GM23338 (cell line): ENCODE measurements around the gene FNDC3B. TPM values are rescaled to one million over a fixed set of nuclear protein-coding genes. Genes with fewer than 3 reads are reported as not detected.
A peak's percentile ranks its signal among the peaks of the same experiment; 100 is the strongest.

Experiments used
- ATAC-seq: fragments of 200-7000 bp; cut with Tn5 transposase; 3 replicates; pipeline ENCODE4 v1.9.1; 2020
- DNase-seq: peaks from one replicate; pipeline ENCODE4 v3.0.0-alpha.2; 2015; ENCODE audit warnings: low spot score
- H2AFZ ChIP-seq: fragments of 200-600 bp; sonication (generic); 2 replicates; pipeline ENCODE4 v1.8.0; 2016; ENCODE audit warnings: antibody characterized with exemption, mild to moderate bottlenecking, moderate library complexity
- H3F3A ChIP-seq: fragments of 200-600 bp; sonication (generic); replicated peaks from 2 replicates; pipeline ENCODE4 v1.8.0; 2017; ENCODE audit warnings: antibody characterized with exemption, mixed run types, low read depth
- H3K27ac ChIP-seq: fragments of 200-600 bp; sonication (generic); 2 replicates; pipeline ENCODE4 v1.6.1; 2016; ENCODE audit warnings: low read depth
- H3K27me3 ChIP-seq: fragments of 200-600 bp; sonication (generic); 2 replicates; pipeline ENCODE4 v1.8.0; 2016; ENCODE audit warnings: mild to moderate bottlenecking, mixed run types, moderate library complexity; ENCODE audit not compliant: insufficient read depth
- H3K36me3 ChIP-seq: fragments of 200-600 bp; sonication (generic); 2 replicates; pipeline ENCODE4 v1.8.0; 2016; ENCODE audit warnings: mild to moderate bottlenecking; ENCODE audit not compliant: insufficient read depth
- H3K4me1 ChIP-seq: fragments of 200-600 bp; sonication (generic); 2 replicates; pipeline ENCODE4 v1.8.0; 2016; ENCODE audit warnings: mild to moderate bottlenecking, moderate library complexity; ENCODE audit not compliant: insufficient read depth
- H3K4me2 ChIP-seq: fragments of 200-600 bp; sonication (generic); 2 replicates; pipeline ENCODE4 v1.7.1; 2017; ENCODE audit warnings: mixed run types
- H3K4me3 ChIP-seq: fragments of 200-600 bp; sonication (generic); 2 replicates; pipeline ENCODE4 v1.6.1; 2016; ENCODE audit warnings: mixed run types
- H3K79me2 ChIP-seq: fragments of 200-600 bp; sonication (generic); replicated peaks from 2 replicates; pipeline ENCODE4 v1.8.0; 2017; ENCODE audit warnings: mild to moderate bottlenecking; ENCODE audit not compliant: insufficient read depth
- H3K9me2 ChIP-seq: fragments of 200-600 bp; sonication (generic); 2 replicates; pipeline ENCODE4 v1.8.0; 2017; ENCODE audit not compliant: insufficient read depth
- H4K20me1 ChIP-seq: fragments of 200-600 bp; sonication (generic); replicated peaks from 2 replicates; pipeline ENCODE4 v1.8.0; 2017; ENCODE audit warnings: mild to moderate bottlenecking; ENCODE audit not compliant: insufficient read depth
- H3K27ac Mint-ChIP-seq: 2 replicates; pipeline ENCODE4 v1.8.0; 2020; ENCODE audit warnings: inconsistent platforms, mild to moderate bottlenecking, moderate library complexity, mixed read lengths
- H3K27me3 Mint-ChIP-seq: 3 replicates; pipeline ENCODE4 v1.8.0; 2022; ENCODE audit warnings: low read depth, mild to moderate bottlenecking, moderate library complexity, mixed read lengths, inconsistent platforms; ENCODE audit not compliant: insufficient read depth, poor library complexity
- H3K36me3 Mint-ChIP-seq: 3 replicates; pipeline ENCODE4 v1.8.0; 2021; ENCODE audit warnings: low read depth, mild to moderate bottlenecking, inconsistent platforms, moderate library complexity, mixed read lengths
- H3K4me1 Mint-ChIP-seq: 3 replicates; pipeline ENCODE4 v1.8.0; 2020; ENCODE audit warnings: mild to moderate bottlenecking, inconsistent platforms, mixed read lengths
- H3K4me3 Mint-ChIP-seq: 3 replicates; pipeline ENCODE4 v1.8.0; 2021; ENCODE audit warnings: moderate library complexity, mild to moderate bottlenecking, inconsistent platforms, mixed read lengths
- H3K9me3 Mint-ChIP-seq: 3 replicates; pipeline ENCODE4 v1.8.0; 2020; ENCODE audit warnings: moderate library complexity, mild to moderate bottlenecking, inconsistent platforms, mixed read lengths
- CREB1 ChIP-seq: fragments of 250-450 bp; sonication (Bioruptor Pico); IDR thresholded peaks from 2 replicates; pipeline ENCODE4 v1.5.0; 2020; ENCODE audit warnings: low read depth, mild to moderate bottlenecking, moderate library complexity
- EZH2 ChIP-seq: fragments of 200-600 bp; sonication (generic); IDR thresholded peaks from one replicate; pipeline ENCODE4 v1.8.0; 2017; ENCODE audit warnings: antibody characterized with exemption, mild to moderate bottlenecking, low read depth; ENCODE audit not compliant: unreplicated experiment
- EZH2phosphoT487 ChIP-seq: fragments of 200-600 bp; sonication (generic); IDR thresholded peaks from one replicate; pipeline ENCODE4 v1.8.1; 2018; ENCODE audit warnings: antibody characterized with exemption; ENCODE audit not compliant: unreplicated experiment
- JUNB ChIP-seq: IDR thresholded peaks from one replicate; pipeline ENCODE4 v1.6.1; 2016; ENCODE audit warnings: antibody characterized with exemption; ENCODE audit not compliant: unreplicated experiment
- NANOG ChIP-seq: IDR thresholded peaks from 2 replicates; pipeline ENCODE4 v1.6.1; 2016; ENCODE audit warnings: antibody characterized with exemption, borderline replicate concordance
- POLR2AphosphoS5 ChIP-seq: IDR thresholded peaks from 2 replicates; pipeline ENCODE4 v1.6.1; 2016; ENCODE audit warnings: antibody characterized with exemption, low read depth
- STAT1 ChIP-seq: IDR thresholded peaks from one replicate; pipeline ENCODE4 v1.6.1; 2016; ENCODE audit warnings: antibody characterized with exemption; ENCODE audit not compliant: unreplicated experiment
- ZNF114 ChIP-seq: fragments of 250-450 bp; sonication (Bioruptor Pico); IDR thresholded peaks from 2 replicates; pipeline ENCODE4 v1.5.0; 2020; ENCODE audit warnings: mild to moderate bottlenecking, moderate library complexity
- ZNF331 ChIP-seq: fragments of 250-450 bp; sonication (Bioruptor Pico); IDR thresholded peaks from 2 replicates; pipeline ENCODE4 v1.5.0; 2020; ENCODE audit warnings: low read depth, mild to moderate bottlenecking, moderate library complexity
- polyA plus RNA-seq: library from polyadenylated mRNA; unstranded; fragments of >200 nt; fragmentation: Nextera tagmentation; extraction: Ambion mirVana; gene quantifications from 2 replicates; pipeline ENCODE4 v1.2.1, GENCODE V29; 2016
- total RNA-seq: library from RNA; depleted of rRNA; stranded (reverse); fragments of >200 nt; shearing (Covaris generic); gene quantifications from 2 replicates; pipeline ENCODE4 v1.2.3, GENCODE V29; 2014
- TF ChIP-seq, protein P1 (sequence below): IDR thresholded peaks from 2 replicates; pipeline ENCODE4 v1.6.1; 2016; ENCODE audit warnings: antibody characterized with exemption
- TF ChIP-seq, protein P2 (sequence below), 2 experiments: fragments of 200-600 bp in 1 of 2; sonication (generic) in 1 of 2; conservative IDR thresholded peaks; 2 replicates each; pipeline versions ENCODE4 v1.5.1 to v1.6.1; 2016 to 2017; ENCODE audit warnings: antibody characterized with exemption in 2 of 2, low read depth in 2 of 2, mild to moderate bottlenecking in 2 of 2, moderate library complexity in 1 of 2
- TF ChIP-seq, protein P3 (sequence below): IDR thresholded peaks from one replicate; pipeline ENCODE4 v1.6.1; 2018; ENCODE audit warnings: antibody characterized with exemption; ENCODE audit not compliant: unreplicated experiment
- TF ChIP-seq, protein P4 (sequence below): fragments of 250-450 bp; sonication (Bioruptor Pico); IDR thresholded peaks from 2 replicates; pipeline ENCODE4 v1.5.0; 2020; ENCODE audit warnings: mild to moderate bottlenecking, moderate library complexity

The FNDC3B gene
- total and polyA plus RNA-seq, 2 experiments from 2014 or later, result 19.1 to 55.4 TPM

DNA sequence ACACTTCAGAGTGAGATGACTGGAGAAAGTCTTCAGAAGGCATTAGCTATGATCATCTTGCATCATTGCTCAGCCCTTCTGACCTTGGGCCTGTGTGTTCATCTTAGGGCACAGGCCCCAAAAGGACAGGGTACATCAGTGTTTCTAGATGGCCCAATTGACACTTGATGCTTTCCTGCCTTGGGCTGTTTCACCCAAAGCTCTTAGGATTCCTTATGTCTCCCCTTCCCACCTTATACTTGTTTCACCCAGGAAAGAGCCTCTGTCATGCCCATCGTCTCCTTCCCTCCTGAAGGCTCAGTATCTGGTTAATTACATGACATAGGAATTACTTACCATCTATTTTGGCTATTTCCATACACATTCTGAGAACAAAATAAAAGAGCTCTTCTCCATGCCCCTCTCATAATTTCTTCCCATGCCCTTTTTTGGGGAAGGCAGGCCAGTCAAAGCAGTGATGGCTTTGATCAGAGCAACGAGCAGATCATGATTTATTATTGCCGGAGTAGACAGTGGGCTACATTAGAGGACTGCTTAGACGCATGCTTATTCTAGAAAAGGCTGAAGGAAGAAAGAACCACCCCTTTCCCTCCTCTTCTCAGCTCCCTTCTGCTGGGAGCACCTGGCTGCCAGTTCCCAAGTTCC is 335.9 kb downstream of the FNDC3B start:
- Mint-ChIP-seq H3K9me3 (peaks cover 7% of the 10 kb centered on the region; the same call in 2 of the 3 replicates), H3K4me3 (no peak overlapping the region), H3K27ac (peak overlapping the region; percentile 39; the same call in 1 of the 2 replicates), H3K27me3 (no peaks in the 10 kb centered on the region), H3K36me3 (peaks cover 49% of the 10 kb centered on the region), H3K4me1 (peaks cover 3% of the 10 kb centered on the region; the same call in 2 of the 3 replicates)
- no peak for ATAC-seq
- Histone ChIP-seq H3K79me2 (no peaks in the 10 kb centered on the region), H3K36me3 (peaks cover 21% of the 10 kb centered on the region), H3K9me2 (no peaks in the 10 kb centered on the region), H3F3A (no peaks in the 10 kb centered on the region), H3K27me3 (no peaks in the 10 kb centered on the region), H3K27ac (no peak overlapping the region), H4K20me1 (no peaks in the 10 kb centered on the region), H3K4me2 (no peak overlapping the region), H3K4me1 (no peaks in the 10 kb centered on the region), H2AFZ (no peak overlapping the region), H3K4me3 (no peak overlapping the region)
- no peak for TF ChIP-seq ZNF114 (CRISPR knock-in tag)
- no peak for TF ChIP-seq EZH2
- no peak for TF ChIP-seq STAT1
- TF ChIP-seq CREB1 (CRISPR knock-in tag), result no peak
- TF ChIP-seq, protein P1, sequence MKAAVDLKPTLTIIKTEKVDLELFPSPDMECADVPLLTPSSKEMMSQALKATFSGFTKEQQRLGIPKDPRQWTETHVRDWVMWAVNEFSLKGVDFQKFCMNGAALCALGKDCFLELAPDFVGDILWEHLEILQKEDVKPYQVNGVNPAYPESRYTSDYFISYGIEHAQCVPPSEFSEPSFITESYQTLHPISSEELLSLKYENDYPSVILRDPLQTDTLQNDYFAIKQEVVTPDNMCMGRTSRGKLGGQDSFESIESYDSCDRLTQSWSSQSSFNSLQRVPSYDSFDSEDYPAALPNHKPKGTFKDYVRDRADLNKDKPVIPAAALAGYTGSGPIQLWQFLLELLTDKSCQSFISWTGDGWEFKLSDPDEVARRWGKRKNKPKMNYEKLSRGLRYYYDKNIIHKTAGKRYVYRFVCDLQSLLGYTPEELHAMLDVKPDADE, result no peak
- TF ChIP-seq, protein P2, sequence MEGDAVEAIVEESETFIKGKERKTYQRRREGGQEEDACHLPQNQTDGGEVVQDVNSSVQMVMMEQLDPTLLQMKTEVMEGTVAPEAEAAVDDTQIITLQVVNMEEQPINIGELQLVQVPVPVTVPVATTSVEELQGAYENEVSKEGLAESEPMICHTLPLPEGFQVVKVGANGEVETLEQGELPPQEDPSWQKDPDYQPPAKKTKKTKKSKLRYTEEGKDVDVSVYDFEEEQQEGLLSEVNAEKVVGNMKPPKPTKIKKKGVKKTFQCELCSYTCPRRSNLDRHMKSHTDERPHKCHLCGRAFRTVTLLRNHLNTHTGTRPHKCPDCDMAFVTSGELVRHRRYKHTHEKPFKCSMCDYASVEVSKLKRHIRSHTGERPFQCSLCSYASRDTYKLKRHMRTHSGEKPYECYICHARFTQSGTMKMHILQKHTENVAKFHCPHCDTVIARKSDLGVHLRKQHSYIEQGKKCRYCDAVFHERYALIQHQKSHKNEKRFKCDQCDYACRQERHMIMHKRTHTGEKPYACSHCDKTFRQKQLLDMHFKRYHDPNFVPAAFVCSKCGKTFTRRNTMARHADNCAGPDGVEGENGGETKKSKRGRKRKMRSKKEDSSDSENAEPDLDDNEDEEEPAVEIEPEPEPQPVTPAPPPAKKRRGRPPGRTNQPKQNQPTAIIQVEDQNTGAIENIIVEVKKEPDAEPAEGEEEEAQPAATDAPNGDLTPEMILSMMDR (conservative IDR thresholded peaks at IDR 0.05; ENCODE audit: low read depth in 2 of 2), result no peak
- no peak for TF ChIP-seq ZNF331 (CRISPR knock-in tag)
- TF ChIP-seq NANOG, result no peak
- TF ChIP-seq, protein P3, sequence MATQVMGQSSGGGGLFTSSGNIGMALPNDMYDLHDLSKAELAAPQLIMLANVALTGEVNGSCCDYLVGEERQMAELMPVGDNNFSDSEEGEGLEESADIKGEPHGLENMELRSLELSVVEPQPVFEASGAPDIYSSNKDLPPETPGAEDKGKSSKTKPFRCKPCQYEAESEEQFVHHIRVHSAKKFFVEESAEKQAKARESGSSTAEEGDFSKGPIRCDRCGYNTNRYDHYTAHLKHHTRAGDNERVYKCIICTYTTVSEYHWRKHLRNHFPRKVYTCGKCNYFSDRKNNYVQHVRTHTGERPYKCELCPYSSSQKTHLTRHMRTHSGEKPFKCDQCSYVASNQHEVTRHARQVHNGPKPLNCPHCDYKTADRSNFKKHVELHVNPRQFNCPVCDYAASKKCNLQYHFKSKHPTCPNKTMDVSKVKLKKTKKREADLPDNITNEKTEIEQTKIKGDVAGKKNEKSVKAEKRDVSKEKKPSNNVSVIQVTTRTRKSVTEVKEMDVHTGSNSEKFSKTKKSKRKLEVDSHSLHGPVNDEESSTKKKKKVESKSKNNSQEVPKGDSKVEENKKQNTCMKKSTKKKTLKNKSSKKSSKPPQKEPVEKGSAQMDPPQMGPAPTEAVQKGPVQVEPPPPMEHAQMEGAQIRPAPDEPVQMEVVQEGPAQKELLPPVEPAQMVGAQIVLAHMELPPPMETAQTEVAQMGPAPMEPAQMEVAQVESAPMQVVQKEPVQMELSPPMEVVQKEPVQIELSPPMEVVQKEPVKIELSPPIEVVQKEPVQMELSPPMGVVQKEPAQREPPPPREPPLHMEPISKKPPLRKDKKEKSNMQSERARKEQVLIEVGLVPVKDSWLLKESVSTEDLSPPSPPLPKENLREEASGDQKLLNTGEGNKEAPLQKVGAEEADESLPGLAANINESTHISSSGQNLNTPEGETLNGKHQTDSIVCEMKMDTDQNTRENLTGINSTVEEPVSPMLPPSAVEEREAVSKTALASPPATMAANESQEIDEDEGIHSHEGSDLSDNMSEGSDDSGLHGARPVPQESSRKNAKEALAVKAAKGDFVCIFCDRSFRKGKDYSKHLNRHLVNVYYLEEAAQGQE, result no peak
- no peak for TF ChIP-seq JUNB
- no peak for TF ChIP-seq EZH2phosphoT487
- no peak for TF ChIP-seq POLR2AphosphoS5
- TF ChIP-seq, protein P4, sequence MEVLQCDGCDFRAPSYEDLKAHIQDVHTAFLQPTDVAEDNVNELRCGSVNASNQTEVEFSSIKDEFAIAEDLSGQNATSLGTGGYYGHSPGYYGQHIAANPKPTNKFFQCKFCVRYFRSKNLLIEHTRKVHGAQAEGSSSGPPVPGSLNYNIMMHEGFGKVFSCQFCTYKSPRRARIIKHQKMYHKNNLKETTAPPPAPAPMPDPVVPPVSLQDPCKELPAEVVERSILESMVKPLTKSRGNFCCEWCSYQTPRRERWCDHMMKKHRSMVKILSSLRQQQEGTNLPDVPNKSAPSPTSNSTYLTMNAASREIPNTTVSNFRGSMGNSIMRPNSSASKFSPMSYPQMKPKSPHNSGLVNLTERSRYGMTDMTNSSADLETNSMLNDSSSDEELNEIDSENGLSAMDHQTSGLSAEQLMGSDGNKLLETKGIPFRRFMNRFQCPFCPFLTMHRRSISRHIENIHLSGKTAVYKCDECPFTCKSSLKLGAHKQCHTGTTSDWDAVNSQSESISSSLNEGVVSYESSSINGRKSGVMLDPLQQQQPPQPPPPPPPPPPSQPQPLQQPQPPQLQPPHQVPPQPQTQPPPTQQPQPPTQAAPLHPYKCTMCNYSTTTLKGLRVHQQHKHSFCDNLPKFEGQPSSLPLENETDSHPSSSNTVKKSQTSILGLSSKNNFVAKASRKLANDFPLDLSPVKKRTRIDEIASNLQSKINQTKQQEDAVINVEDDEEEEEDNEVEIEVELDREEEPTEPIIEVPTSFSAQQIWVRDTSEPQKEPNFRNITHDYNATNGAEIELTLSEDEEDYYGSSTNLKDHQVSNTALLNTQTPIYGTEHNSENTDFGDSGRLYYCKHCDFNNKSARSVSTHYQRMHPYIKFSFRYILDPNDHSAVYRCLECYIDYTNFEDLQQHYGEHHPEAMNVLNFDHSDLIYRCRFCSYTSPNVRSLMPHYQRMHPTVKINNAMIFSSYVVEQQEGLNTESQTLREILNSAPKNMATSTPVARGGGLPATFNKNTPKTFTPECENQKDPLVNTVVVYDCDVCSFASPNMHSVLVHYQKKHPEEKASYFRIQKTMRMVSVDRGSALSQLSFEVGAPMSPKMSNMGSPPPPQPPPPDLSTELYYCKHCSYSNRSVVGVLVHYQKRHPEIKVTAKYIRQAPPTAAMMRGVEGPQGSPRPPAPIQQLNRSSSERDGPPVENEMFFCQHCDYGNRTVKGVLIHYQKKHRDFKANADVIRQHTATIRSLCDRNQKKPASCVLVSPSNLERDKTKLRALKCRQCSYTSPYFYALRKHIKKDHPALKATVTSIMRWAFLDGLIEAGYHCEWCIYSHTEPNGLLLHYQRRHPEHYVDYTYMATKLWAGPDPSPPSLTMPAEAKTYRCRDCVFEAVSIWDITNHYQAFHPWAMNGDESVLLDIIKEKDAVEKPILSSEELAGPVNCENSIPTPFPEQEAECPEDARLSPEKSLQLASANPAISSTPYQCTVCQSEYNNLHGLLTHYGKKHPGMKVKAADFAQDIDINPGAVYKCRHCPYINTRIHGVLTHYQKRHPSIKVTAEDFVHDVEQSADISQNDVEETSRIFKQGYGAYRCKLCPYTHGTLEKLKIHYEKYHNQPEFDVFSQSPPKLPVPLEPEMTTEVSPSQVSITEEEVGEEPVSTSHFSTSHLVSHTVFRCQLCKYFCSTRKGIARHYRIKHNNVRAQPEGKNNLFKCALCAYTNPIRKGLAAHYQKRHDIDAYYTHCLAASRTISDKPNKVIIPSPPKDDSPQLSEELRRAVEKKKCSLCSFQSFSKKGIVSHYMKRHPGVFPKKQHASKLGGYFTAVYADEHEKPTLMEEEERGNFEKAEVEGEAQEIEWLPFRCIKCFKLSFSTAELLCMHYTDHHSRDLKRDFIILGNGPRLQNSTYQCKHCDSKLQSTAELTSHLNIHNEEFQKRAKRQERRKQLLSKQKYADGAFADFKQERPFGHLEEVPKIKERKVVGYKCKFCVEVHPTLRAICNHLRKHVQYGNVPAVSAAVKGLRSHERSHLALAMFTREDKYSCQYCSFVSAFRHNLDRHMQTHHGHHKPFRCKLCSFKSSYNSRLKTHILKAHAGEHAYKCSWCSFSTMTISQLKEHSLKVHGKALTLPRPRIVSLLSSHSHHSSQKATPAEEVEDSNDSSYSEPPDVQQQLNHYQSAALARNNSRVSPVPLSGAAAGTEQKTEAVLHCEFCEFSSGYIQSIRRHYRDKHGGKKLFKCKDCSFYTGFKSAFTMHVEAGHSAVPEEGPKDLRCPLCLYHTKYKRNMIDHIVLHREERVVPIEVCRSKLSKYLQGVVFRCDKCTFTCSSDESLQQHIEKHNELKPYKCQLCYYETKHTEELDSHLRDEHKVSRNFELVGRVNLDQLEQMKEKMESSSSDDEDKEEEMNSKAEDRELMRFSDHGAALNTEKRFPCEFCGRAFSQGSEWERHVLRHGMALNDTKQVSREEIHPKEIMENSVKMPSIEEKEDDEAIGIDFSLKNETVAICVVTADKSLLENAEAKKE (CRISPR knock-in tag), result no peak
- no peak for DNase-seq
